ENCODE results near the gene THNSL1. TPM values are rescaled to one million over a fixed set of nuclear protein-coding genes. Genes with fewer than 3 reads are reported as not detected.
"Not testable (repeated sequence)": the region's sequence is repeated elsewhere in the genome, so short reads cannot be mapped to it uniquely, and the experiment has no call there.

Gene THNSL1, protein sequence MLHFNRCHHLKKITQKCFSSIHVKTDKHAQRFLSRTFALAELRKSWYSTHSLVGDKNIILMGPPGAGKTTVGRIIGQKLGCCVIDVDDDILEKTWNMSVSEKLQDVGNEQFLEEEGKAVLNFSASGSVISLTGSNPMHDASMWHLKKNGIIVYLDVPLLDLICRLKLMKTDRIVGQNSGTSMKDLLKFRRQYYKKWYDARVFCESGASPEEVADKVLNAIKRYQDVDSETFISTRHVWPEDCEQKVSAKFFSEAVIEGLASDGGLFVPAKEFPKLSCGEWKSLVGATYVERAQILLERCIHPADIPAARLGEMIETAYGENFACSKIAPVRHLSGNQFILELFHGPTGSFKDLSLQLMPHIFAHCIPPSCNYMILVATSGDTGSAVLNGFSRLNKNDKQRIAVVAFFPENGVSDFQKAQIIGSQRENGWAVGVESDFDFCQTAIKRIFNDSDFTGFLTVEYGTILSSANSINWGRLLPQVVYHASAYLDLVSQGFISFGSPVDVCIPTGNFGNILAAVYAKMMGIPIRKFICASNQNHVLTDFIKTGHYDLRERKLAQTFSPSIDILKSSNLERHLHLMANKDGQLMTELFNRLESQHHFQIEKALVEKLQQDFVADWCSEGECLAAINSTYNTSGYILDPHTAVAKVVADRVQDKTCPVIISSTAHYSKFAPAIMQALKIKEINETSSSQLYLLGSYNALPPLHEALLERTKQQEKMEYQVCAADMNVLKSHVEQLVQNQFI
- total RNA-seq = 1 to 10 TPM; 2.5 to 2.6 TPM

DNA sequence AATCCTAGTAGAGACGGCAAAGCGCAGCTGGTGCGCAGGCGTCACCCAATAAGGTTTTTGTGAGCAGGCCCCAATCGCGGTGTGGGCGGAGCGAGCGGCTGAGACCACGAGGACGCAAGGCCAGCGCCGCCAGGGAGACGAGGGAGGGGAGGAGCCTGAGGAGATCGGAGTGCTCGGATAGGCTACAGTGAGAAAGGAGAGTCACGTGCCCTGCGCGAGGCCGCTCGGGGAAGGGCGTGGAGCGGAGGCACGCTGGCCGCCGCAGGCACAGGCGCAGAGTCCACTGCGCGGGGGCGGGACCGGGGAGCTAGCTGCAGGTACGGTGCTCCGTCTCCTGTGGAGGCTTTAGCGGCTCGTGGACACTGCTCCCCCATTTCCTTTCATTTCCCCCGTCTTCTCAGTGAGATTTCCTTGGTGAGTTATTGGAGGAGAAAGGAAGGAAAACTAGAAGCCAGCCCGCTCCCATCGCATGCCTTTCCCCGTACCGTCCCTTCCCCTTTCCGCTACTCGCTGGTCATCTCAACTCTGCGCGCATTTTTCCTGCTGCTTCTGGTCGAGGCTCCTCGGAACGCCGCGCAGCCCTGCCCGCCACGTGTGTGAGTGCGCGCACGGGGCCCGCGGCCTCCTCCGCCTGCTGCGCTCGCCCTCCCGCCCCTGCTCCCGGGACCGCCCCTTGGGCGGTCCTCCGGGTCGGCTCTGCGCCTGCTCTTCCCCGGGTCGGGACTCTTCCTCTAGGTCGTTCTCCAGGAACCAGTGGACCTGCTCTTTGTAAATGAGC, at the start of gene THNSL1:
TSS of gene THNSL1 (plus strand) at position 237 of the 778 bp plus-strand sequence. CDS start 6,612 bp downstream, outside the sequence.
- H3K4me3 Mint-ChIP-seq = peak within 1 kb of the TSS; percentile 81
- peaks cover 20% of the 10 kb centered on the region for H3K4me1 Mint-ChIP-seq
- peak; percentile 98 for DNase-seq
- peaks cover 2% of the 10 kb centered on the region for H3K9me3 Mint-ChIP-seq
- no peaks in the 10 kb centered on the region for H3K36me3 Mint-ChIP-seq (ENCODE audit: low read depth)
- ChIA-PET CTCF (no interaction called here), POLR2A (no interaction called here)
- H3K27me3 Mint-ChIP-seq = peaks cover 2% of the 10 kb centered on the region
- H3K27ac Mint-ChIP-seq = peak within 1 kb of the TSS; percentile 89

DNA sequence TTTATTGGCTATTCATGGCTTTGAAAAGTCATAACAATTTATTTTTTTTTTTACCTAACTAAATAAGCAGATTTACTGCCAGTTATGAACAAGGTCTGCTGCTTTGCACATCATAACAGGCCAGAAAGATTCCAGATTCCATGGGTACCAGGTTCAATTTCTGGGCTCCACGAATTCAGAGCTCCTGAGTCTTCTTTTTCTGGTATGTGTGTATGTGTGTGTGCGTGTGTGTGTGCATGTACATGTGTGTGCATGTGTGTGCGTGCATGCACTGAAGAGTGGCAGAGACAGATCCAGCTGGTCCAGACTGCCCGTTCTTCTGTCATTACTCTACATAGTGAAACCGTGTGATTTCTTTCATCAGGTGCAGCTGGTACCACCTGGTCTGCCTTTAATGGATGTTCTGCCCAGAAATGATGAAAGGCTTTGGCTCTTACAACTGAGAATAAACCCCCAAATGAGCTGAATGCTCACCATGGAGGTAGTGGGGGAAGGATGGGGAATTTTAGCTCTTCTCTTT, 49.4 kb upstream of the THNSL1 start:
- Mint-ChIP-seq H3K4me3 (no peak overlapping the region), H3K27ac (no peak overlapping the region), H3K9me3 (no peaks in the 10 kb centered on the region), H3K36me3 (ENCODE audit: low read depth) (no peaks in the 10 kb centered on the region), H3K27me3 (peaks cover 3% of the 10 kb centered on the region), H3K4me1 (peaks cover 3% of the 10 kb centered on the region)
- POLR2A ChIA-PET = no interaction called here
- DNase-seq = no peak
- CTCF ChIA-PET = interaction anchor here (0.6 kb wide), 1 partner anchor 139 kb away, joined by 4 read pairs; no protein-coding TSS in a partner anchor

DNA sequence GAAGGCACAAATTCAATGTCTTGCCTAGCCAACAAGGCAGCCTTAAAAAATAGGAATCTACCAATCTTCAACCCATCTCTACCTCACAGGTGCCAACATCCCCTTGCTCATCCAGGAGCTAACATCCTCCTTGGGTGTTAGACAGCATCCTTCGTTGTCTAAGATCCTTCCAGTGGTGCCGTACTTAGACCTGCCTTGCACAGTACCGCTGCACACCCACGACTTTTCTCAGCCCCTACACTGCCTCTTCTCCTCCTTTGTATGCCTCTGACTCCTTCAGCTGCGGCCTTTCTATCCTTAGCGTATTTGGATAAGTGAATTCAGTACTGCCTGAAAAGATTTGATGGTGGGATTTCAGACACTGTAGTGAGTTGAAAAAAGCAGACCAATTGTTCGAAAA, 48.1 kb upstream of the THNSL1 start:
- DNase-seq = no peak
- Mint-ChIP-seq H3K4me1 (peaks cover 3% of the 10 kb centered on the region), H3K27me3 (peaks cover 3% of the 10 kb centered on the region), H3K9me3 (no peaks in the 10 kb centered on the region), H3K4me3 (no peak overlapping the region), H3K36me3 (ENCODE audit: low read depth) (no peaks in the 10 kb centered on the region), H3K27ac (no peak overlapping the region)
- ChIA-PET CTCF (no interaction called here), POLR2A (interaction anchor here (0.7 kb wide), 1 partner anchor 433 kb away, joined by 3 read pairs; no protein-coding TSS in a partner anchor)

- H3K36me3 Mint-ChIP-seq (ENCODE audit: low read depth); H3K27me3 Mint-ChIP-seq; H3K4me3 Mint-ChIP-seq; POLR2A ChIA-PET; H3K9me3 Mint-ChIP-seq; H3K4me1 Mint-ChIP-seq; H3K27ac Mint-ChIP-seq; DNase-seq: not testable (repeated sequence)
- CTCF ChIA-PET = interaction anchor here (1.0 kb wide), 1 partner anchor 12 kb away, joined by 4 read pairs; no protein-coding TSS in a partner anchor
Observed at GRCh38 chr10:24968951-24969350, 47.5 kb upstream of the THNSL1 start.

- CTCF ChIA-PET = interaction anchor here (1.0 to 1.3 kb wide), 2 partner anchors 11 to 327 kb away, joined by 4 read pairs; no protein-coding TSS in a partner anchor
- Mint-ChIP-seq H3K9me3 (no peaks in the 10 kb centered on the region), H3K27ac (no peak overlapping the region), H3K4me3 (no peak overlapping the region), H3K36me3 (ENCODE audit: low read depth) (no peaks in the 10 kb centered on the region), H3K27me3 (peaks cover 3% of the 10 kb centered on the region), H3K4me1 (peaks cover 3% of the 10 kb centered on the region)
- POLR2A ChIA-PET = no interaction called here
- no peak for DNase-seq
Observed at GRCh38 chr10:24969841-24970281, 46.6 kb upstream of the THNSL1 start.

DNA sequence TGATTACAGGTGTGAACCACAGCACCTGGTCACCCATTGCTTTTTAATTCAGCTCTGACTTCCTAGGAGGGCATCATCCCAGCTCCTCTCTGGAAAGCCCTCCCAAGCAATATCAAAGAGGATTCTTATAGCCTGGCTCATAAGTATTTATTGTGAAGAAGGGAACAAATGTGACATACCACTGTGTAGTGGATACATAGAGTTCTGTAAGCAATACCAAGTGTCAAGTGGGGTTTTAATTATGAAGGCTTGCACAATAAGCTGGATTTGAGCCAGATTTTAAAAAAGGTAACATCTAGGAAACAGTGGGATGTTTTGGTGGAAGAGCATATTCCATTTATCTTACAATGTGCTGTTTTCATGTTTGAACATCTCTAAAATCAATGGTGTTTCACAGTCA, 45.0 kb upstream of the THNSL1 start:
- CTCF ChIA-PET = interaction anchor here (1.3 kb wide), 1 partner anchor 328 kb away, joined by 4 read pairs; no protein-coding TSS in a partner anchor
- no peaks in the 10 kb centered on the region for H3K27me3 Mint-ChIP-seq
- no peaks in the 10 kb centered on the region for H3K9me3 Mint-ChIP-seq
- no peak overlapping the region for H3K4me3 Mint-ChIP-seq
- no peak overlapping the region for H3K27ac Mint-ChIP-seq
- peaks cover 3% of the 10 kb centered on the region for H3K4me1 Mint-ChIP-seq
- H3K36me3 Mint-ChIP-seq (ENCODE audit: low read depth) = no peaks in the 10 kb centered on the region
- DNase-seq = no peak
- POLR2A ChIA-PET = no interaction called here

DNA sequence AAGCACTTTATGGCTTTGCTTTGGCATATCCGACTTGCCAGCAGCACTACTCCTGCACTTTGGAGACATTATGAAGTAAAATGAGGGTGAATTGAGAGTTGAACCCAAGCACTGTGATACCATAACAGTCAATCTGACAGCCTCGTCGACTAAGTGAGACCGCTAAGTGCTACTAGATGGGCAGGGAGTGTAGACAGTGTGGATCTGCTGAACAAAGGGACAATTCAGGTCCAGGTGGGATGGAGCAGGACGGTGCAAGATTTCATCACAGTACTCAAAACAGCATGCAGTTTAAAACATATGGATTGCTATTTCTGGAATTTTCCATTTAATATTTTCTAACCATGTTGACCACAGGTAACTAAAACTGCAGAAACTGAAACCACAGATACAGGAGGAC, 43.2 kb upstream of the THNSL1 start:
- Mint-ChIP-seq H3K36me3 (ENCODE audit: low read depth) (no peaks in the 10 kb centered on the region), H3K27ac (no peak overlapping the region), H3K9me3 (no peaks in the 10 kb centered on the region), H3K4me1 (peaks cover 3% of the 10 kb centered on the region), H3K4me3 (no peak overlapping the region), H3K27me3 (peaks cover under 1% of the 10 kb centered on the region)
- DNase-seq = no peak
- ChIA-PET POLR2A (no interaction called here), CTCF (no interaction called here)

DNA sequence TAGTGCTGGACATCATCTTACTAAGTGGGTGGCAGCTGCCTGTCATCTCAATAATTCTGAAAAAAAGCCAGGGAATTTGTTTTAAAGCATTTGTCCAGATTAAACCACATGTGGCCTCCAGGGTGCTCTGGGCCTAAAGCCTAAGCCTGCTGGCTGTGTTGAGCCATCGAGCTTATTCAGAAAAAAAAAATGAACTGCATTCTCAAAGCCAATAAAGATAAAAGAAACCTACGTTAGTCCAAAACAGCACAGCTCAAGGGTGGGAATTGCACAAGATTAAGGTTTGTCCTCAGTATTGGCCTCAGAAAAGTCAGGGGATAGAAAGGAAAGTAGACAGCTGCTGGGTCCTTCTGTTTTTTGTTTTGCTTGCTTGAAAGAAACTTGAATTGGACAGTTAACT, 41.4 kb upstream of the THNSL1 start:
- ChIA-PET CTCF (no interaction called here), POLR2A (no interaction called here)

GRCh38 chr10:24979685-24980084, 36.7 kb upstream of the THNSL1 start:
- H3K4me1 Mint-ChIP-seq = peaks cover 14% of the 10 kb centered on the region
- ChIA-PET CTCF (no interaction called here), POLR2A (no interaction called here)
- H3K9me3 Mint-ChIP-seq = peaks cover 3% of the 10 kb centered on the region
- no peak overlapping the region for H3K4me3 Mint-ChIP-seq
- no peak overlapping the region for H3K27ac Mint-ChIP-seq
- no peak for DNase-seq
- peaks cover 3% of the 10 kb centered on the region for H3K27me3 Mint-ChIP-seq
- H3K36me3 Mint-ChIP-seq (ENCODE audit: low read depth) = no peaks in the 10 kb centered on the region

More for the DNA sequence above, 41.4 kb upstream of the THNSL1 start:
- no peaks in the 10 kb centered on the region for H3K9me3 Mint-ChIP-seq
- H3K4me1 Mint-ChIP-seq = peaks cover 3% of the 10 kb centered on the region
- peaks cover 3% of the 10 kb centered on the region for H3K27me3 Mint-ChIP-seq
- no peaks in the 10 kb centered on the region for H3K36me3 Mint-ChIP-seq (ENCODE audit: low read depth)
- no peak overlapping the region for H3K4me3 Mint-ChIP-seq
- DNase-seq = no peak
- H3K27ac Mint-ChIP-seq = no peak overlapping the region

- Mint-ChIP-seq H3K9me3 (peaks cover 3% of the 10 kb centered on the region), H3K27me3 (peaks cover 3% of the 10 kb centered on the region), H3K4me3 (no peak overlapping the region), H3K27ac (no peak overlapping the region), H3K4me1 (peaks cover 14% of the 10 kb centered on the region), H3K36me3 (ENCODE audit: low read depth) (no peaks in the 10 kb centered on the region)
- ChIA-PET CTCF (interaction anchor here (1.0 kb wide), 1 partner anchor 12 kb away, joined by 4 read pairs; no protein-coding TSS in a partner anchor), POLR2A (no interaction called here)
- no peak for DNase-seq
Observed at GRCh38 chr10:24981161-24981710, 35.2 kb upstream of the THNSL1 start.

DNA sequence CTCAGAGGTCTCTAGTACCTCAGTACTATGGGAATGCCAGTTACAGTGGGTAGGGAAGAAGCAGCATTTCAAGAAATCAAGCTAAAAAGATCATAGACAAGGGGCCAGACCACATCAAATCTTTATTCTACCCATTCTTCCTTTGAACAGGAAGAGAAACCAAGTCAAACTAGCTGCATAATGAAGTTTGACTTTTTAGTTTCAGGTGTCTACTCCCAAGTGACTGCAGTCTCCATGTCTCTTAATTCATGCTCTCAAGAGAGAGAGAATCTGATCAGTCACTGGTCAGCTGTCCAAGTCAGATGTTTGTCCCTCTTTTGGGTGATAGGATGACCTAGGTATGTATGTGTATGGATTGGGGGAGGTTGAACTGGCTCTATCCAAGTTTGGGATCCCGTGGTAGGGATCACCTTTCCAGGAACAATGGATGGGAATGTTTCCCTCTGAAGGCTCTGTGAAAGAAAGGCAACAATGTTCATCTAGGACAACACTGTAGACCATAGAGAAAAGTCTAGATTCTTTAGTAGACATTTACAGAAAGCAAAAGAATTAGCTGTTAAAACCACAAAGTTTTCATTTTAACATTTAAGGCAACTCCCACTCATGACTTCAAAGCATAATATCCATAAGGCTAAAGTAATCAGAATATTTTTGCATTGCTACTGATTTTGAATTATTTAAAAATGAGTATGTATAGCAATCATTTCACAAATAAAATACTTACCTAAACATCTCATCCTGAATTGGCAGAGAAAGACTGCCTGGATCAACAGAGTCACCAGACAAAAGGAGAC, 33.9 kb upstream of the THNSL1 start:
- Mint-ChIP-seq H3K9me3 (peaks cover 3% of the 10 kb centered on the region), H3K4me1 (peaks cover 14% of the 10 kb centered on the region), H3K36me3 (ENCODE audit: low read depth) (no peaks in the 10 kb centered on the region), H3K27ac (no peak overlapping the region), H3K27me3 (peaks cover 3% of the 10 kb centered on the region), H3K4me3 (no peak overlapping the region)
- POLR2A ChIA-PET = no interaction called here
- CTCF ChIA-PET = no interaction called here
- DNase-seq = no peak

- CTCF ChIA-PET = no interaction called here
- peaks cover 14% of the 10 kb centered on the region for H3K4me1 Mint-ChIP-seq
- no peaks in the 10 kb centered on the region for H3K36me3 Mint-ChIP-seq (ENCODE audit: low read depth)
- DNase-seq = no peak
- peaks cover 3% of the 10 kb centered on the region for H3K27me3 Mint-ChIP-seq
- POLR2A ChIA-PET = no interaction called here
- peaks cover 3% of the 10 kb centered on the region for H3K9me3 Mint-ChIP-seq
- H3K4me3 Mint-ChIP-seq = no peak overlapping the region
- no peak overlapping the region for H3K27ac Mint-ChIP-seq
Observed at GRCh38 chr10:24983130-24983529, 33.3 kb upstream of the THNSL1 start.
